HUES48 (cell line): ENCODE data around the gene BCAS3.

ENCODE experiments used
- H3K27ac ChIP-seq: one replicate; pipeline ENCODE4 v1.7.0; 2013; ENCODE audit warnings: low read depth, low read length, inconsistent platforms
- H3K27me3 ChIP-seq: 2 replicates; pipeline ENCODE4 v1.6.1; 2013; ENCODE audit warnings: mild to moderate bottlenecking, low read length; ENCODE audit not compliant: control insufficient read depth, insufficient read depth
- H3K36me3 ChIP-seq: 2 replicates; pipeline ENCODE4 v1.6.1; 2013; ENCODE audit warnings: low read length; ENCODE audit not compliant: control insufficient read depth, insufficient read depth
- H3K4me1 ChIP-seq: 2 replicates; pipeline ENCODE4 v1.6.1; 2013; ENCODE audit warnings: mild to moderate bottlenecking, low read length; ENCODE audit not compliant: control insufficient read depth, insufficient read depth
- H3K4me3 ChIP-seq: 2 replicates; pipeline ENCODE4 v1.5.1; 2013; ENCODE audit warnings: mild to moderate bottlenecking, low read depth, low read length
- H3K9ac ChIP-seq: 2 replicates; pipeline ENCODE4 v1.6.1; 2013; ENCODE audit warnings: mild to moderate bottlenecking, low read depth, low read length, moderate library complexity
- H3K9me3 ChIP-seq: 2 replicates; pipeline ENCODE4 v1.6.1; 2013; ENCODE audit warnings: low read length; ENCODE audit not compliant: control insufficient read depth, insufficient read depth

Gene BCAS3

DNA sequence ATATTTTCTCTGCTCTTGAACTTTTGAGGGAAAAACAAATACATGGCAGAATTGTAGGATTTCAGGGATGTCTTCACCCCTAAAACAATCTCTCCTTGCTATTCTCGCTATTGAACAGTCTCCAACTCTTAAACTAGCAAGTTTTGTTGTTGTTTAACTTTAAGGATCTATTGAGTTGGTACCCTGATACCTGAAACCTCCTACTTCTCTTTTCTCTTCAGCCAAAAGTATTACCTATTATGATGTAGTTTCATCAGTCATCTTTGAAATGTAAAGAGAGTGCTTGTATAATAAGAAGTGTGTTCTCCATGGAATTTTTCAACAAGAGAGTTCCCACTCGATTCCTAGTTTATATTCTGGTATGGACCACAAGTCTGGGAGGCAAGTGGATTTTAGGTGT is 510.4 kb downstream of the BCAS3 start:
- H3K9me3 ChIP-seq: no peaks in the 10 kb centered on the region
- H3K4me3 ChIP-seq: no peak overlapping the region
- no peaks in the 10 kb centered on the region for H3K27me3 ChIP-seq
- H3K36me3 ChIP-seq: no peaks in the 10 kb centered on the region
- H3K4me1 ChIP-seq: peaks cover 18% of the 10 kb centered on the region
- no peak overlapping the region for H3K9ac ChIP-seq
- H3K27ac ChIP-seq: no peak overlapping the region

- no peak overlapping the region for H3K4me3 ChIP-seq
- H3K9ac ChIP-seq: no peak overlapping the region
- peaks cover 18% of the 10 kb centered on the region for H3K4me1 ChIP-seq
- H3K27ac ChIP-seq: no peak overlapping the region
- no peaks in the 10 kb centered on the region for H3K36me3 ChIP-seq
- H3K27me3 ChIP-seq: no peaks in the 10 kb centered on the region
- H3K9me3 ChIP-seq: no peaks in the 10 kb centered on the region
Measured at GRCh38 chr17:61189968-61190367, 512.3 kb downstream of the BCAS3 start.

- H3K27me3 ChIP-seq: no peaks in the 10 kb centered on the region
- H3K4me3 ChIP-seq: no peak overlapping the region
- H3K9me3 ChIP-seq: no peaks in the 10 kb centered on the region
- H3K9ac ChIP-seq: no peak overlapping the region
- no peak overlapping the region for H3K27ac ChIP-seq
- H3K4me1 ChIP-seq: no peaks in the 10 kb centered on the region
- H3K36me3 ChIP-seq: no peaks in the 10 kb centered on the region
Measured at GRCh38 chr17:61196302-61196704, 518.7 kb downstream of the BCAS3 start.

- H3K9ac ChIP-seq: no peak overlapping the region
- H3K27ac ChIP-seq: no peak overlapping the region
- no peak overlapping the region for H3K4me3 ChIP-seq
- no peaks in the 10 kb centered on the region for H3K9me3 ChIP-seq
- H3K36me3 ChIP-seq: no peaks in the 10 kb centered on the region
- no peaks in the 10 kb centered on the region for H3K27me3 ChIP-seq
- no peaks in the 10 kb centered on the region for H3K4me1 ChIP-seq
Measured at GRCh38 chr17:61196799-61197198, 519.1 kb downstream of the BCAS3 start.

- Histone ChIP-seq H3K27ac (no peak overlapping the region), H3K9ac (no peak overlapping the region), H3K36me3 (no peaks in the 10 kb centered on the region), H3K4me3 (no peak overlapping the region), H3K27me3 (no peaks in the 10 kb centered on the region), H3K9me3 (no peaks in the 10 kb centered on the region), H3K4me1 (peaks cover 7% of the 10 kb centered on the region)
Measured at GRCh38 chr17:61199431-61200338, 522.0 kb downstream of the BCAS3 start.

GRCh38 chr17:61200339-61200715 is 522.7 kb downstream of the BCAS3 start:
- Histone ChIP-seq H3K4me1 (peaks cover 7% of the 10 kb centered on the region), H3K9me3 (no peaks in the 10 kb centered on the region), H3K4me3 (no peak overlapping the region), H3K27ac (no peak overlapping the region), H3K9ac (no peak overlapping the region), H3K27me3 (no peaks in the 10 kb centered on the region), H3K36me3 (no peaks in the 10 kb centered on the region)

DNA sequence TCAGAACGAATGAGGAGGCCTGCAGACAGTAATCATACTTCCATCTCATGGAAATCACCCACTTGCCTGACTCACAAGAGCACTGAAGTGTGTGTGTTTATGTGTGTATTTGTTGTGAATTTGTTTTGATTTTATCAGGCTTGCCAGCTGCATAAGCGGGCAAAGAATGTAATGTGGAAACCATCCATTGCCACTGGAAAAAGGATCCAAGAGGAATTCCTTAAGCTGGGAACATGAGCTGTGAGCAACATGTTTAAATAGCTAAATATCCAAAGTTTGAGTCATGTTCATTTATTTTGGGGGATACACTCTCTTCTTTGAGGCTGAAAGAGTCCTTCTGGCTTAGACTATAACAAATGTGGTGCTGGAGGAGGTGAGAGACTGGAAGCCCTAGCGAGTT is 523.6 kb downstream of the BCAS3 start:
- no peaks in the 10 kb centered on the region for H3K36me3 ChIP-seq
- H3K27me3 ChIP-seq: no peaks in the 10 kb centered on the region
- H3K27ac ChIP-seq: no peak overlapping the region
- peaks cover 7% of the 10 kb centered on the region for H3K4me1 ChIP-seq
- no peaks in the 10 kb centered on the region for H3K9me3 ChIP-seq
- no peak overlapping the region for H3K9ac ChIP-seq
- no peak overlapping the region for H3K4me3 ChIP-seq

DNA sequence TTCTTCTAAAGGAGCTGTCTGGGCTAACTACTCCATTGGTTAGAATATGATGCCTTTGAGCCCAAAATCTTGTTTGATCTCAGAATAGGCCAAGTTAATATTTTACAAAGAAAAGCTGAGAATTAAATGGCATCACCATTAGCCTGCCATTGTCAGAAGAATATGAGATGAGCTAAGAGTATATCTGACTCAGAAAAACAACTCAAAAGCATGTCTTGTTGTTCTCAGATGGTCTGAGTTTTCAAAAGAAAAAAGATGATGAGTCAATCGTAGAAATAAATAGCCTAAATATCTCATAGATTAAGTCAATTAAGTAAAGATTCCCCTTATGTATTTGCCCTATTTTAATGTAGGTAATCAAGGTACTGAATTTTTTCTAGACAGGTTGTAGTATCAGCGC is 524.9 kb downstream of the BCAS3 start:
- no peak overlapping the region for H3K27ac ChIP-seq
- peaks cover 7% of the 10 kb centered on the region for H3K4me1 ChIP-seq

GRCh38 chr17:61203671-61204131 is 526.0 kb downstream of the BCAS3 start:
- no peaks in the 10 kb centered on the region for H3K9me3 ChIP-seq

More for the DNA sequence above, 524.9 kb downstream of the BCAS3 start:
- Histone ChIP-seq H3K27me3 (no peaks in the 10 kb centered on the region), H3K9ac (no peak overlapping the region), H3K4me3 (no peak overlapping the region), H3K36me3 (no peaks in the 10 kb centered on the region), H3K9me3 (no peaks in the 10 kb centered on the region)

GRCh38 chr17:61204456-61204855 is 526.8 kb downstream of the BCAS3 start:
- Histone ChIP-seq H3K4me3 (no peak overlapping the region), H3K9me3 (no peaks in the 10 kb centered on the region), H3K9ac (no peak overlapping the region), H3K27ac (no peak overlapping the region), H3K36me3 (no peaks in the 10 kb centered on the region), H3K4me1 (peaks cover 16% of the 10 kb centered on the region), H3K27me3 (no peaks in the 10 kb centered on the region)

More at GRCh38 chr17:61203671-61204131, 526.0 kb downstream of the BCAS3 start:
- H3K9ac ChIP-seq: no peak overlapping the region
- H3K27ac ChIP-seq: peak overlapping the region; percentile 40
- H3K27me3 ChIP-seq: no peaks in the 10 kb centered on the region
- H3K4me3 ChIP-seq: no peak overlapping the region
- peaks cover 12% of the 10 kb centered on the region for H3K4me1 ChIP-seq
- no peaks in the 10 kb centered on the region for H3K36me3 ChIP-seq

GRCh38 chr17:61205401-61205800 is 527.8 kb downstream of the BCAS3 start:
- no peak overlapping the region for H3K4me3 ChIP-seq
- H3K4me1 ChIP-seq: peaks cover 16% of the 10 kb centered on the region
- H3K9me3 ChIP-seq: no peaks in the 10 kb centered on the region
- no peak overlapping the region for H3K9ac ChIP-seq
- H3K27ac ChIP-seq: no peak overlapping the region
- no peaks in the 10 kb centered on the region for H3K36me3 ChIP-seq
- no peaks in the 10 kb centered on the region for H3K27me3 ChIP-seq
